Hematopoietic multipotent progenitor cell treated with erythropoietin and hydrocortisone succinate and interleukin-3 and kit ligand, for 17 days (in vitro differentiated cells): ENCODE results near the gene SLC37A2.
A peak's percentile ranks its signal among the peaks of the same experiment; 100 is the strongest.

ENCODE experiments used
- DNase-seq: peaks from one replicate; pipeline ENCODE4 v3.0.0-alpha.2; 2015; ENCODE audit warnings: low spot score

SLC37A2 gene

GRCh38 chr11:125111343-125112207 lies 48.5 kb downstream of the SLC37A2 start, which contains the start of gene TMEM218:
TMEM218 (minus strand) TSS chr11:125111626; CDS start chr11:125102241, 9,385 bp downstream.
- peak; percentile 96 for DNase-seq

- DNase-seq: no peak
These were observed 49.1 kb downstream of the SLC37A2 start for GRCh38 chr11:125112208-125112604.

GRCh38 chr11:125114518-125114917 lies 51.4 kb downstream of the SLC37A2 start:
- no peak for DNase-seq

- DNase-seq: no peak
These were observed 54.3 kb downstream of the SLC37A2 start for GRCh38 chr11:125117429-125117828.

- DNase-seq: no peak
These were observed 60.3 kb downstream of the SLC37A2 start for GRCh38 chr11:125123194-125123946.

- peak; percentile 21 for DNase-seq
These were observed 61.0 kb downstream of the SLC37A2 start for GRCh38 chr11:125123947-125124617.

- no peak for DNase-seq
These were observed 61.5 kb downstream of the SLC37A2 start for GRCh38 chr11:125124618-125124992.

- no peak for DNase-seq
These were observed 65.3 kb downstream of the SLC37A2 start for GRCh38 chr11:125128450-125128849.

GRCh38 chr11:125129316-125129993 lies 66.3 kb downstream of the SLC37A2 start:
- DNase-seq: no peak

- DNase-seq: no peak
These were observed 69.0 kb downstream of the SLC37A2 start for GRCh38 chr11:125132071-125132470.

- no peak for DNase-seq
These were observed 69.5 kb downstream of the SLC37A2 start for GRCh38 chr11:125132596-125132995.

- no peak for DNase-seq
These were observed 72.9 kb downstream of the SLC37A2 start for GRCh38 chr11:125136001-125136400.

GRCh38 chr11:125138966-125139365 lies 75.9 kb downstream of the SLC37A2 start:
- no peak for DNase-seq

- no peak for DNase-seq
These were observed 76.7 kb downstream of the SLC37A2 start for GRCh38 chr11:125139778-125140177.
